NCI-H748 (cell line): ENCODE results near the gene ZXDC.
A peak's percentile ranks its signal among the peaks of the same experiment; 100 is the strongest.

Source experiments
- DNase-seq: peaks from one replicate; lab custom pipeline; 2025; ENCODE audit not compliant: unreplicated experiment; lab: John Stamatoyannopoulos, UW

ZXDC gene

GRCh38 chr3:126476166-126477060 lies 722 bp upstream of the ZXDC start:
- DNase-seq: peak; percentile 69

DNA sequence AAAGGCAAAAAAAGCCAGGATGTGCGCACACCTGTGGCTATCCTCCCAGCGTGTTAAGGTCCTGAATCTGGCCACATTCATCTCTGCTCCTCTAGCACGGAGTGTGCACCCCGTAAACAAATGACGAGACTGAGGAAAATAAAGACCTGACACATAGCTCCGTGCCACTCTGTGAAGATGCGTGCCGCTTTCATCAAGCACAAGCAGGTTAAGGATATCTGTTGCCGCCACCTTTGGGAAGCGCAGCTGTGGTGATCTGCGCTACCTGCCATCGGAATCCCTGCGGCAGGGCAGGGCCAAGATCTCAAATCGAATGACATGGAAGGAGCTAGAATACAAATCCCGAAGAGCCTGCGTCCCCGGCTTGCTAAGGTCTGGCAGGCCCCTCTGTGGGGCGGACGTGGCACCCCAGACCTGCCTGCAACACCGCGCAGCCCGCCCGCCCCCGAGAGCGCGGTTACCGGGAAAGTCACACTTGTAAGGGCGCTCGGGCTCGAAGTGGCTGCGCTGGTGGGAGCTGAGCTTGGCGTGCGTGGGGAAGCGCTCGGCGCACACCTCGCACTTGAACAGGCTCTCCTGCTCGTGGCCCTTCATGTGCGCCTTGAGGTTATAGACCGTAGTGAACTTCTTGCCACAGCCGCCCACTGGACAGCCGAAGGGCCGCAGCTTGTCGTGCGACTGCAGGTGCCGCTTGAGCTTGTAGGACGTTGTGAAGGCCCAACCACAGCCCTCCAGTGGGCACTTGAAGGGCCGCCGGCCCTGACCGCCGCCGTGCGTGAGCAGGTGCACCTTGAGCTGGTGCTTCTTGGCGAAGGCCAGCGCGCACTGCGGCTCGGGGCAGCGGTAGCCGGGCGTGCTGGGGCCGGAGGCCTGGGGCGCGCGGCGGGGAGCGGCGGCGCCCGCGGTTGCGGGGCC lies 936 bp downstream of the ZXDC start:
- DNase-seq: peak; percentile 46

- no peak for DNase-seq
Observed at GRCh38 chr3:126473292-126474168, 2.2 kb downstream of the ZXDC start.

GRCh38 chr3:126472277-126473006 lies 3.2 kb downstream of the ZXDC start:
- DNase-seq: peak; percentile 9

- no peak for DNase-seq
Observed at GRCh38 chr3:126469479-126469878, 6.2 kb downstream of the ZXDC start.

GRCh38 chr3:126468028-126468891 lies 7.4 kb downstream of the ZXDC start:
- no peak for DNase-seq

GRCh38 chr3:126467611-126467955 lies 8.1 kb downstream of the ZXDC start:
- DNase-seq: no peak

DNA sequence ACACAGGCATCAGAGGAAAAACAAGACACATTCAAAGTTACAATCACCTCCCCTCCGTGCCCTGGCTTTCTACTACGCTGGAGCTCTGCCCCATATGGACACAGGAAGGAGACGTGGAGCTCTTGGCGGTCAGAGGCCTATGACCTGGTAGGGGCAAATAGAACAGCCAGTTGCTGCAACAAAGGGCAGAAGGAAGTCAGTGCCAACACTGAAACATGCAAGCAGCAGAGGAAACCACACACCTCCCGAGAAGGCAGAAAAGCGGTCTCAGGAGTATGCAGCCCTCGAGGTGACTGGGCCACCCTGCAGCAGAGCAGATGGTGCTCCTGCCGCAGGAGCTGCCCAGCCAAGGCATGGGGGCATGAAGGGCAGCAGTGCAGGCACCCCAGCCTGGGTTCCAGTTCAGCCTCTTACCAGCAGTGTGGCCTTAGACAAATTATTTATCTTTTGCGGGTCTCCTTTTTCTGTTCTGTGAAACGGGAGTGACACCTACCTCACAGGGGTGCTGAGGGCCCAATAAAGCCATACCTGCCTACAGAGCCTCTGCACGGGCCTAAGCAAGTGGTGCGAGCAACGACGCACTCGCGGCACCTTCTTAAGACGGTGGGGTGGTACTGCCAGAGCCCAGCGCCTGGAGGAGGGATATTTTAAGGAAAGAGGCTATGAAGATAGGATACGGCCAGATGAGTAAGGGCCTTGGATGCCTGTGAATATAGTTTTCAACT lies 8.6 kb downstream of the ZXDC start:
- no peak for DNase-seq

DNA sequence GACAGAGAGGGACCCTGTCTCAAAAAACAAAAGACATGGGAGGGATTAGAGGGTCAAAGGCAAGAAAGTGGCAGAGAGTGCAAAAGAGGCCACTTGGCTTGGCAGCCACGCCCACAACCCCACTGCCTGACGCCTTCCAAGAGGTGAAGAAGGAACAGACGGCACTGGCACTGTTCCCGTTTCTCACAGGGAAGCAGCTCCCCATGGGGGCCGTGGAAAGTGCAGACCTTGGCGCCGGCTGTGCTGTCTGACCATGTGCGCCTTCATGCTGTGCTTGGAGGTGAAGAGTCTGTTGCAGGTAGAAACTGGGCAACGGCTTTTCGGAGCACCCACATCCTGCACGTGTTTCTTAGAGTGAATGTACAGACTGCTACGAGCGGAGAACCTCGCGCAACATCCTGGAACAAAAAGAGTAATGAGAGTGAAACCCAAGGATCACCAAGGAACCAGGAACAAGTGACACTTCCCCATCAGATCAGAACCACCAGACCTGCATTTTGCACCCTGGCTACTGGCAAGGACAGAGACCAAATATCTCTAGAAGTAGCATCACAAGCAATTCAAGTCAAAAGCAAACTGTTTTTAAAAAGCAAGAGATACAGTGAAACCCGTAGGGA lies 9.7 kb downstream of the ZXDC start:
- DNase-seq: no peak

DNA sequence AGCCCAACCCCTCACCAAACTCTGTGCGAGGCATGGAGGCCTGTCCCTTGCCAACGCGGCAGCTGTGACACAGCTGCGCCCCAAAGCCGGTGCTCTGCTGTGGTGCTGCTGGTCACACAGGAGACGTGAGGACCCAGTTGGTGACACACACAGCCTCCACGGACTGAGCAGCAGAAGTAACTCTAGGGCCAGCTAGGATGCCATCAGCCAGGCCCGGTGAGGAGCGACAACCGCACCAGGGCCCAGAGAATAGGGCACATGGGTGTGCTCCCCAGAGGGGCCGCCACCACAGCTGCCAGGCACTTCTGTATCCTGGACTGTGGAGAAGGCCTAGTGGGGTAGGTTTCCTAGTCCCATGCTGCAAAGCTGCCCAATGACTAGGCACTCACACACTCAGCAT lies 10.7 kb downstream of the ZXDC start:
- DNase-seq: no peak

- no peak for DNase-seq
Observed at GRCh38 chr3:126464494-126464893, 11.2 kb downstream of the ZXDC start.

DNA sequence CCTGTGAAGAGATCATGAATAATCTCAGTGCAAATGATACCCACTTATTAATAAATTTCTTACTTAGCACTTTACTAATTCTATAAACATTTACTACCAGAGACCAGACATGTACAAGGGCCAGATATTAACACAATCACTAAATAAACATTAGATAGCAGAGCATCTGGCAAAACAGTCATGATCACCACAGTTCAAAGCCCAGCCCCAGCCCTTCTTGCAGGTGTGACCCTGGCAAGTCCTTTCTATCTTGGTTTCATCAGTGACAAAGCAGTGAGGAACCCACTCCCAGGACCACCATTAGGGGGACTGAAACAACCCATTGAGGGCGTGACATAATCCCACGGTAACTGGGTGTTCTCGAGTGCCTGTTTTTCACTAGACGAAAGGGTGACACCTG lies 11.6 kb downstream of the ZXDC start:
- DNase-seq: no peak

DNA sequence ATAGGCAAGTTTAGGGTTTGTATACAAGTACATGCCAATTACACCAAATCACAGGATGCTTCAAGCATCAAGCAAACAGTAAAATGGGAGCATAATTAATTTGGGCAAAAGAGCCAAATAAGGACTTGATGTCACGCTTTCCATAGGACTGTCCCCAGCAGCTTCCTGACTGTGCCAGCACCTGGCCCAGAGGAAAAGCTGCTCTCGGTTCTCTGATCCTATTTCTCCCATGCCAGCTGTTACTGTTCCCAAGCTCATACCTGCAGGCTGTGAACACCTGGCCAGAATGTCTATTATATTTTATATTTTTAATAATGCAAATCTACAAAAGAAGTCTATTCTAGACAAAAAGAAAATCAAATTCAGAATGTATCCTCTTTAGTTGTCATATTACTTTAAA lies 12.2 kb downstream of the ZXDC start:
- DNase-seq: no peak

DNA sequence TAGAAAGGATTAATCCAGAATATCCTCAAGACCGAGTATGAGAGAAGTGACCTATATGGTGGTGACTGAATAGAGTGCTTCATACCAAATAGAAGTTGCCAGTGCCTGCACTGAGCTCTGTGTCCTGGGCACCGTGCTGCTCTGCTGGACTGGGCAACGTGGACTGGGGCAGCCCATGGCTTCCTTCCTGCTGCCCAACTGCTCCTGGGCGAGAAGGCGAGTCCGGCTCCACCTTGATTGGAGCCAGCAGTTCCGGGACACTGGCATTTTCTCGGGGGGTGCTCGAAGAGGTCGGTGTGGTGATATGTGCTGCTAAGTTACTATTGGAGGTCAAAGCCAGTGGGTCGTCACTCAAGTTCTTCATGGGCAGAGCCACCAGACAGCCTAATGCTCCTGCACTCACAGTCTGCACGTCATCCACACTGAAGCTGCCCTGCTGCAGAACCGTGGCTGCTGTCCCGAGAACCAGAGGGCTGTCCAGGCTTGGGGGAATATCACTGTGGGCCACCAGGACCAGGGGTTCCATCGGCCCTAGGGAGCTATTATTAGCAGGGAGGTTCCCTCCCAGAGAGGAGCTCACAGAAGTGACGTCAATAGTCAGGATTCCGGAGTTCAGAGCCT lies 14.1 kb downstream of the ZXDC start:
- no peak for DNase-seq

- no peak for DNase-seq
Observed at GRCh38 chr3:126460381-126460780, 15.3 kb downstream of the ZXDC start.

DNA sequence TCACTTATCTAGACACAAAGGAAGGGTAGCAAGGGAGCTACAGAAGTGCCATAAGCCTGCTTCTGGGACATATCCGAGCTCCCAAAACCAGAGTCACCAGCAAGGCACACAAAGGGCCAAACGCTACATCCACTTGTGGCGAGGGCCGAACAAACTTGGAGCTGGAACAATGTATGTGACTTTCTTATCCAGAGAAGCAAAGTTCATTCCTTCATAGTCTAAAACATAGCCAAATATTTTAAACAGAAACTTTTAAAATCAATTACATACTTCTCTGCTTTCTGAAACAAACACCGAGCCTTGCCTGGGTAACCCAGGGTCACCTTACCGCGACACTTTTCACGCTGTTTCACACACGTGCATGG lies 15.9 kb downstream of the ZXDC start:
- DNase-seq: no peak

DNA sequence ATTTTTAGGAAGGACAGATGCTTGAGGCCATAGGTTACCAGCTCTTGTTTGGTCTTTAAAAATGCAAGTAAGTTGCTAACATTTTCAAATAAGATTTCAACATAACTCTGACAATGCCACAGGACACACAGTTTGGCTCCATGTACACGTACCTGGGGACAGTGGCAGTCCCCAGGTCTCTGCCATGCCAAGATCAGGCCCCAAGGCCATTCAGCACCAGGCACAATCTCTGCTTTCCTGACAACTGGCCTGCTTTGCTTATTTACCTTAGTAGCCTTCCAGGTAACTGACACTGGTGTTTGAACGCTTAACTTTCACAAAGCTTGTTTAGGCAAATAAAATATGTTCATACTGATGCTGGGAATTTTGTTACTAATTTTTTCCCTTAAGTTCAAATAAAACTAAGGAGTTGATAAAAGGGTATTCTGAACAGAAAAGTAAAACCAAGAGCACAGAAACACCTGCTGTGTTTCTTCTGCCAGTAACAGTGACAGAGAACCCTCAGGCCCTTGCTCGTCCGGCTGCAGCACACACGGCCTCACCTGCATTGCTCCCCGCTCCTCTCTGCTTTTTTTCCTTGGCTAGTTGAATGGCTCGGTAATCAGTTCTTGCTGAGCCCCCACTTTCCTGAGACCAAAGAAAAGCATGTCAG lies 16.5 kb downstream of the ZXDC start:
- DNase-seq: no peak
